ENCODE results near the gene ETV6. TPM values are rescaled to one million over a fixed set of nuclear protein-coding genes. Genes with fewer than 3 reads are reported as not detected.

ETV6 gene
- total RNA-seq, 6 experiments from 2014 or later = 7.2 to 28.3 (median 11.0) TPM

- H3K4me1 ChIP-seq = peaks cover 0 to 15% (median 2%) of the 10 kb centered on the region in 4 donors
- ATAC-seq (no peak), DNase-seq (no peak)
- no peak overlapping the region for H3K4me3 ChIP-seq
- TF ChIP-seq CTCF (IDR thresholded peaks at IDR 0.05) (no peak), POLR2A (IDR thresholded peaks at IDR 0.05) (no peak)
- no peak overlapping the region for H3K27ac ChIP-seq
- intact Hi-C loops (cut with DNase I) = no loop called here
- no peaks in the 10 kb centered on the region for H3K36me3 ChIP-seq
- 95% methylated on average over 3 of the region's 3 CpGs for WGBS (ENCODE audit: insufficient coverage, low coverage, low lambda C conversion rate, missing lambda C conversion rate)
- H3K27me3 ChIP-seq = no peaks in the 10 kb centered on the region
- no peaks in the 10 kb centered on the region for H3K9me3 ChIP-seq
Measured at GRCh38 chr12:11664101-11664500, 14.6 kb downstream of the ETV6 start.

DNA sequence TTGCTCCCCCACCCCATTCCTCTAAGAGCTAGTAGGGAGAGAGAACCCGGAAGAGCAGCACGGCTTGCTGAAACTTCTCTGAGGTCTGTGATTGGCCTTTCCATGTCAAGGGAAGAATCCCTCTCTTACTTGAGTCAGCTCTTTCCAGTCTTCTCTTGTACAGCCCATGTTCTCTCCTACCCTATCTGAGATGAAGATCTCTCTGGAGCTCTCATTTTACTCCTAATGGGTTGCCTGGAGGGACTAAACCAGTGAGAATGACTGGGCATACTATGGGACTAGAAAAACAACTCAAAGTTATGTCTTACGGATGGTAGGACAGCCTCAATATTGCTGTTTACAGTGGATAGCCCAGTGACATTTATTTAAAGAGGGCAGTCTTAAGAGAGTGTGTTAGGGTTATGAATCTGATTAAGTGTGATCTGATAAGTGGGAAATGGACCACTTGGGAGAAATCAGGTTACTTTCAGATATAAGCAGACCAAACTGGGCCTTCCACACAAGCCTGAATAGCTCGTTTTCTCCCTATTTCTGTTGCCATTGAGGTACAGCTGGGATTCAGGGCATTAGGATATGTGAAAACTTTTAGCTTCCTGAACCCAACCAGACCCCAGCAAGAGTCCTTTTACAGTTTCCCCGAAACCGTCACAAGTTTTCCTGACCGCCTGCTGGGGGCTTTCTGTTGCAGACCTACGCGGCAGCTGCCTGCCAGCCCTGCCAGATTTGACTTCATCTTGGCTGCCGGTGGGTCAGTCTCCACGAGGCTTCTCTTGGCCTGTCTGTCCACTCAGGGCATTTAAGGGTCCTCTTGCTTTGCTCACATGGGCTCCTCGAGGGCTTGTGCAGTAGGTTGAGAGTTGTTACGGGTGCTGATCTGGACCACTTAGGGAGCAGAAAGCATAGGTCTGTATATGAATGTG lies 16.9 kb downstream of the ETV6 start:
- Histone ChIP-seq H3K9me3 (no peaks in the 10 kb centered on the region), H3K4me1 (no peaks in the 10 kb centered on the region), H3K4me3 (no peak overlapping the region), H3K27ac (no peak overlapping the region), H3K27me3 (no peaks in the 10 kb centered on the region), H3K36me3 (no peaks in the 10 kb centered on the region)
- TF ChIP-seq POLR2A (IDR thresholded peaks at IDR 0.05) (no peak), CTCF (IDR thresholded peaks at IDR 0.05) (no peak)
- 80% methylated on average over 6 of the region's 13 CpGs for WGBS (ENCODE audit: insufficient coverage, low coverage, low lambda C conversion rate, missing lambda C conversion rate)
- no peak for ATAC-seq
- intact Hi-C loops (cut with DNase I) = no loop called here
- DNase-seq = no peak

DNA sequence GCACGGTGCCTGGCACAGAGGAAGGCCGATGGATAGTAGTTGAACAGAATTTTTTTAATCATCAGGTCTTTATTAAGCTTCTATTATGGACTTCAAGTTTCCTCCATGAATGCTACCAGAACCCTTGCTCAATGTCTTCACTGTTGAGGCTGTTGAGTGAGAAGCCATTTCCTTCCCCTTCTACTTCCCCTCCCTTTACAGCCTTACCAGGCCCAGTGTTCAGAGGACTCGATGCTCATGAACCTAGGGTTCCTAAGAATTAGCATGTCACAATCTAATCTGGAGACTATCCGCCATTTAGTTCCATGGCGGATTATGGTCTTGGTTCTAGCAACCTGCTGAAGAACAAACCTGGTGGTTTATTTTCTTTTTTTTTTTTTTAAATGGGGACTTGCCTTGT lies 17.7 kb downstream of the ETV6 start:
- Histone ChIP-seq H3K36me3 (no peaks in the 10 kb centered on the region), H3K27me3 (no peaks in the 10 kb centered on the region), H3K27ac (no peak overlapping the region), H3K4me1 (no peaks in the 10 kb centered on the region), H3K9me3 (no peaks in the 10 kb centered on the region), H3K4me3 (no peak overlapping the region)
- DNase-seq (no peak), ATAC-seq (peak; percentile 36 to 70 (median 38))
- WGBS (ENCODE audit: insufficient coverage, low coverage, low lambda C conversion rate, missing lambda C conversion rate) = 73% methylated on average over 3 of the region's 5 CpGs
- intact Hi-C loops (cut with DNase I) = no loop called here
- TF ChIP-seq POLR2A (IDR thresholded peaks at IDR 0.05) (no peak), CTCF (IDR thresholded peaks at IDR 0.05) (no peak)

DNA sequence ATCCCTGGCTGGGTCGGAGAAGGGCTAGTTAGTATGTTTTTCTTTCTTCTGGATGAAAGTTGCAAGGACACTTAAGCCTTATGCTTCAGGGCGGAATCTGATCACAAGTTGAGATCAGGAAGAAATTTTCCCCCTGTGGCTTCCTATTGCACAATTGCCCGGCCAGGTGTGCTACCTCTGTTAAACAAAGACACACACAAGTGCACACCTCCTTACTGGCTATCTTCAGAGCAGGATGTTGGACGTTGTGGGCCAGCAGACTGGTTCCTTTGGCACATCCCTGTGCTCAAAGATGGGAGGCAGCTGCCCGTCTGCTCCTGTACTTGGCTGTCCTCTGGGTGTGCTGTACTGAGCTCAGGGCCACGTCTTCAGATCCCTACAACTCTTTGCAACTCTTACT lies 19.1 kb downstream of the ETV6 start:
- no peaks in the 10 kb centered on the region for H3K27me3 ChIP-seq
- no peak overlapping the region for H3K4me3 ChIP-seq
- ATAC-seq (no peak), DNase-seq (no peak)
- TF ChIP-seq POLR2A (IDR thresholded peaks at IDR 0.05) (no peak), CTCF (IDR thresholded peaks at IDR 0.05) (no peak)
- WGBS (ENCODE audit: insufficient coverage, low coverage, low lambda C conversion rate, missing lambda C conversion rate) = 57% methylated on average over 6 of the region's 6 CpGs
- H3K9me3 ChIP-seq = no peaks in the 10 kb centered on the region
- peaks cover 0 to 14% (median 4%) of the 10 kb centered on the region in 4 donors for H3K4me1 ChIP-seq
- H3K36me3 ChIP-seq = no peaks in the 10 kb centered on the region
- no peak overlapping the region for H3K27ac ChIP-seq
- intact Hi-C loops (cut with DNase I) = no loop called here

Data from right lobe of liver (tissue), 6 donors.